HG02642 (cell line): Measurements from ENCODE around the gene RNU1-2.
"Not testable (repeated sequence)": the region's sequence is repeated elsewhere in the genome, so short reads cannot be mapped to it uniquely, and the experiment has no call there.

Source experiments
- ATAC-seq: cut with Tn5 transposase; IDR thresholded peaks from one replicate; pipeline ENCODE4 v1.9.1; 2021; ENCODE audit warnings: mild to moderate bottlenecking; ENCODE audit not compliant: unreplicated experiment, poor library complexity

The RNU1-2 gene

GRCh38 chr1:16924919-16925477 is 29.2 kb downstream of the RNU1-2 start:
- ATAC-seq: no peak

DNA sequence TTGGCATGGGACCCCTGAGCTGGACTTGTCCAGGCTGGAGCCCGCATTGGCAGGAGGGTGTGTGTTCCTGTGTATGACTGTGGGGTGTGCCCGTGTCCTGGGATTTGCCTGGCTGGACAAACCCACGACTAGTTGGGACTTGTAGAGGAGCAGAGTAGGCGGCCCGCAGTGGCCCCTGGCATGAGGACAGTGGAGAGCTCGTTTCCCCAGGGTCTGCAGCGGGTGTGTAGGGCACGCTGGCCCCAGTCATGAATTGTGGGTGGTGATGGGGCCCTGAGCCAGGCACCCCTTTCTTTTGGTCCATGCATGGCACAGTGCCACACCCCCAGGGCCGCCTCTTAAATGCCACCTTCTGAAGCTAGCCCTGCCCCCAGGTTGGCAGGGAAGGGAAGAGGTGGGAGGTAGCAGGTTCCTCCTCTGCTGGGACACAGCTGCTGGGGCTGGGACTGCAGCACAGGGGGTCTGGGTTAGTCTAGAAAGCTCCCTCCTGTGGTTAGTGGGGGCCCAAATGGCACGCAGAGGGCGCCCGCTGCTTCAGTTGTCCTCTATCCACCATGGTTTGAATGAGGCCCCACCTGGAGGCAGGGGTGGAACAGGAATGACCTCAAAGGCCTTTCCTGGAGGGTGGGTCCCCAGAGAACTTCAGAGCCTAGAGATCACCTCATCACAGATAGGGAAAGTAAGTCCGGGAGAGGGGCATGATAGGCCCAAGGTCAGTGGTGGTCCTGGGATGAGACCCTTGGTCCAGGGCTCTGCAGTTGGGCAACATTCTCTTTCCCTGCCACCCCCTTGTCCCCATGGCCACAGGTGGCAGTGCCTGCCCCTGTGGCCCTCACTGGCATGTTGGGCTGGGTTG is 30.1 kb downstream of the RNU1-2 start:
- ATAC-seq: no peak

DNA sequence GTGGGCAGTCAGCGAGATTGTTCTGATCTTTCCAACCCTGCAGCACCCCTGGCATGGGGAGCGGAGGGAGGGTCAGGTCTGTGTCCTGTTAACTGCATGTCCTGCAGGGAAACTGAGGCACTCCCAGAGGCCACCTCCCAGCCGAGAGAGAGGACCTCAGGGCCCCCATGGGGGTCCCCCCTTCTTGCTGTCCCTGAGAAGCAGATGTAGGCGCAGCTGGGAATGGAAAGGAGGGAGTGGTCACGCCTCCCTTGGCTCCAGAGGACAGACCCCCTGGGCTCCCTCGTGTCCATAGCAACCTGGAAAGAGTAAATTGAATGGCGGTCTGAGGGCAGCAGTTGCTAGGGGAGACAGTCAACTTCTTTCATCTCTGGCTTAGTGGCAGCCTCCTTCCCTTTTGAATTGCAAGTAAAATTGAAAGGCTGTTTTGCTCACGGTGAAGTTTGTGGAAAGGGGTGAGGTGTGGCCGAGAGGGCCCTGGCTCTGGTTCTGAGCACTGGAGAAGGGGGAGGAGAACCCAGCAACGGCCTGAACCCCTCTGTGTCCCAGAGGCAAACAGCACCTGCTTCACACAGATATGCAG is 30.8 kb downstream of the RNU1-2 start:
- ATAC-seq: no peak

- ATAC-seq: no peak
These were observed 31.5 kb downstream of the RNU1-2 start for GRCh38 chr1:16927256-16927655.

DNA sequence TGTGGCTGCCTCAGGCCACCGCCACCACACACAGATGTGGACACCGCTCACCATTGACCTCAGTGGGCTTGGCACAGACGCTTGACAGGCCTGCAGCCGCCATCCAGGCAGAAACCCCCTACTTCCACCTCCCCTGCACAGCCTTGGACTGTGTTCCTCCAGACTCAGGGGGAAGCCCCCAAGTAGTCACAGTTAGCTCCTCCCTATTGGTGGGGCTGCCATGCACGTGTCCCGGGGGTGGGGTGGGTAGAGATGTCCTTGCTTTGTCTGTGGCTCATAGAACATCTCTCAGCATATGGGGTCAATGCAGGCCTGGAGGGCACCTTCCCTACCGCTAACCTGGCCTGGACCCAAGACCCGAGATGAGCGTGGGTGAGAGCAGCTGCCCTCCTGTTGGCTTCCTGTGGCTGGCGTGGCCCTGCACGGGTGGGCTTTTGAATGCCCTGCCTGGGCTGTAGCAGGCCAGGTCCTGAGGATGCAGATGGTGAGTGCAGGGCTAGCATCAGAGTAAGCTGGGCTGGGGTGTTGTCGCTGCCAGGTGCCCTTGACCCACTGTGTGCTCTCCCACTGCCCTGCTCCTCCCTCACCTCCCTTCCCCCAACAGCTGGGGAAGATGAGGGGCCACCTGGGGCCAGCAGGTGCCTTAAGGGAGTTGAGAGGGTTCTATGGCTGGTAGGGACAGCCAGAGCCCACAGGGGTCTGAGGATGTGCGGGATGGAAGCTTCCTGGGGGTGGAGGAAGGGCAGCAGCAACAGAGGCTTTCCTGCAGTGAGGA is 32.1 kb downstream of the RNU1-2 start:
- ATAC-seq: no peak

GRCh38 chr1:16929146-16930041 is 33.6 kb downstream of the RNU1-2 start:
- not testable (repeated sequence) for ATAC-seq

DNA sequence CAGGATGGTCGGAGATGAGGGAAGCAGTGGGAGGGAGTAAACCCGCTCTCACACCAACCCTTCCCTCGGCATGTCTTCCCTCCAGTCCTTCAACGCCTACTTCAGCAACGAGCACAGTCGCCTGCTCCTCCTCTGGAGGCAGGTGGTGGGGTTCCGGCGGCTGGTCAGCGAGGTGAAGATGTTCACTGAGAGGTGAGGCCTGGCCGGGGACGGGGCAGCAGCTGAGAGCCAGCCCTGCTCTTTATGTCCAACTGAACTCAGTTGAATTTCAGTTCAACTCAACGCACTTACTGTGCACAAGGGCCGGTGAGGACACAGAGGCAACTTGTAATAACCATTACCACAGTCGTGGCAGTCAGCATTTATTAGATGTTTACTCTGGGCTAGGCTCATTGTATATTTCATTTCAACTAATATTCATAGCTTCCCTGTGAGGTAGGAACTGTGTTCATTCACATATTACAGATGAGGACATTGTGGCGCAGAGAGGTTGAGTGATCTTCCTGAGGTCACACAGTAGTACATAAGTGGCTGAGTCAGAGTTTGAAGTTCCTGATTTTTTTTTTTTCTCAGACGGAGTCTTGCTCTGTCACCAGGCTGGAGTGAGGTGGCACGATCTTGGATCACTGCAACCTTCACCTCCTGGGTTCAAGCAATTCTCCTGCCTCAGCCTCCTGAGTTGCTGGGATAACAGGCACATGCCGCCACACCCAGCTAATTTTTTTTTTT is 35.6 kb downstream of the RNU1-2 start:
- not testable (repeated sequence) for ATAC-seq

- not testable (repeated sequence) for ATAC-seq
These were observed 38.2 kb downstream of the RNU1-2 start for GRCh38 chr1:16933945-16934344.

DNA sequence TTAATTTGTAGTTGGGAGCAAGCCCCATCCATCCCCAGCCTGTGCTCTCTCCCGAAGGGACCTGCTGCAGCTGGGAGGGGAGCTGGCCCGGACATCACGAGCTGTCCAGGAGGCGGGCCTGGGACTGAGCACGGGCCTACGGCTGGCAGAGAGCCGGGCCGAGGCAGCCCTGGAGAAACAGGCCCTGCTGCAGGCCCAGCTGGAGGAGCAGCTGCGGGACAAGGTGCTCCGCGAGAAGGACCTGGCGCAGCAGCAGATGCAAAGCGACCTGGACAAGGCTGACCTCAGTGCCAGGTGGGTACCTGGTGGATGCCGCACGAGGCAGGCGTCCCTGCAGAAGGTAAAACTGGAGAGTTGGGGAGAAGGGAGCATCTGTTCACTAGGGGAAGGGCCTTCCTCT is 40.8 kb downstream of the RNU1-2 start:
- not testable (repeated sequence) for ATAC-seq

- no peak for ATAC-seq
These were observed 42.9 kb downstream of the RNU1-2 start for GRCh38 chr1:16938351-16939321.

DNA sequence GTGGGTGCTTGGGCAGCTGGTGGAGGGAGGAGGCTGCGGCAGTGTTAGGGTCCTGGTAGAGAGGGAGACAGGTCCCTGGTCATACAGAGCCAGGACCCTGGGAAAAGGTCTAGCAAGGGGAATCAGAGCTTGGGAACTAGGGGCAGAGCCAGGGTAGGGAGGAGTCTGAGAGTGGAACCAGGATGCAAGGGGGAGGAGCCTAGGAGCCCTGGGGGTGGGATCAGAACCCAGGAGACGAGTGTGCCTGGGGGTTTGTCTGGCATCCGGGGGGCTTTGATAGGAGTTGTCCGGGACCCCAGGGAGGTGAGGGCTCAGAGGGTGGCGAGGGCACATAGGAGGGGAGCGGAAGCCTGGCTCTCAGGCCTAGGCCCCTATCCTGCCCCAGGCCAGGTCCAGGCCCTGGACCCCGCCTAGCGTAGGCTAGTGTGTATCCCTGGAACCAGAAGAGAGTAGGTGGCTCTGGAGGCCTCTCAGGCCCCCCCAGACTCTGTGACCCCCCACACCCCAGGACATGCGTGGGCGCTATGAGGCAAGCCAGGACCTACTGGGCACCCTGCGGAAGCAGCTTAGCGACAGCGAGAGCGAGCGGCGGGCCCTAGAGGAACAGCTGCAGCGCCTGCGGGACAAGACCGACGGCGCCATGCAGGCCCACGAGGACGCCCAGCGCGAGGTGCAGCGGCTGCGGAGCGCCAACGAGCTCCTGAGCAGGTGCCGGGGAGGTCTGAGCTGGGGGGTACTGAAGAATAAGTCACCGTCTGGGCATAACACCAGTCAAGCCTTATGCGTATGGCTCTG is 43.8 kb downstream of the RNU1-2 start:
- ATAC-seq: not testable (repeated sequence)

- ATAC-seq: no peak
These were observed 48.3 kb downstream of the RNU1-2 start for GRCh38 chr1:16944038-16944437.

GRCh38 chr1:16945512-16945911 is 49.7 kb downstream of the RNU1-2 start:
- ATAC-seq: not testable (repeated sequence)
